Measurements from ENCODE around the gene TLCD3B.
"Not testable (repeated sequence)": the region's sequence is repeated elsewhere in the genome, so short reads cannot be mapped to it uniquely, and the experiment has no call there.

TLCD3B gene

GRCh38 chr16:30060836-30061554, 29.9 kb upstream of the TLCD3B start:
- no peak for DNase-seq

GRCh38 chr16:30060346-30060745, 29.3 kb upstream of the TLCD3B start:
- no peak for DNase-seq

GRCh38 chr16:30054959-30055553, 24.0 kb upstream of the TLCD3B start:
- peak; percentile 70 for DNase-seq

GRCh38 chr16:30054451-30054850, 23.4 kb upstream of the TLCD3B start:
- DNase-seq = no peak

GRCh38 chr16:30053376-30054015, 22.4 kb upstream of the TLCD3B start:
- DNase-seq = no peak

- DNase-seq = peak; percentile 97
These were observed 21.8 kb upstream of the TLCD3B start for GRCh38 chr16:30052671-30053372.

GRCh38 chr16:30051518-30051917, 20.4 kb upstream of the TLCD3B start:
- DNase-seq = no peak

GRCh38 chr16:30049871-30050270, 18.8 kb upstream of the TLCD3B start:
- DNase-seq = no peak

GRCh38 chr16:30046588-30046987, 15.5 kb upstream of the TLCD3B start:
- no peak for DNase-seq

GRCh38 chr16:30046178-30046577, 15.1 kb upstream of the TLCD3B start:
- DNase-seq = no peak

- DNase-seq = no peak
These were observed 10.8 kb upstream of the TLCD3B start for GRCh38 chr16:30041841-30042240.

- not testable (repeated sequence) for DNase-seq
These were observed 9.6 kb upstream of the TLCD3B start for GRCh38 chr16:30040690-30041089.

- no peak for DNase-seq
These were observed 9.2 kb upstream of the TLCD3B start for GRCh38 chr16:30040221-30040620.

GRCh38 chr16:30033270-30033669, 2.2 kb upstream of the TLCD3B start:
- DNase-seq = no peak

GRCh38 chr16:30032083-30032819, 1.2 kb upstream of the TLCD3B start:
- peak; percentile 84 for DNase-seq

- DNase-seq = no peak
These were observed 427 bp upstream of the TLCD3B start for GRCh38 chr16:30031477-30031918.

- no peak for DNase-seq
These were observed 923 bp downstream of the TLCD3B start for GRCh38 chr16:30030011-30030685.

- peak; percentile 66 for DNase-seq
These were observed 2.5 kb downstream of the TLCD3B start for GRCh38 chr16:30028438-30029076.

- DNase-seq = no peak
These were observed 3.3 kb downstream of the TLCD3B start for GRCh38 chr16:30027588-30028437.

- DNase-seq = no peak
These were observed 4.6 kb downstream of the TLCD3B start for GRCh38 chr16:30026449-30026848.

GRCh38 chr16:30025574-30025973, 5.5 kb downstream of the TLCD3B start:
- DNase-seq = no peak
